NCI-H510A (cell line): ENCODE data around the gene ARHGEF11.
"Not testable (repeated sequence)": the region's sequence is repeated elsewhere in the genome, so short reads cannot be mapped to it uniquely, and the experiment has no call there.

Experiments used
- DNase-seq: peaks from one replicate; lab custom pipeline; 2025; lab: John Stamatoyannopoulos, UW

ARHGEF11 gene

GRCh38 chr1:156929596-156930238 lies 115.8 kb downstream of the ARHGEF11 start:
- DNase-seq: no peak

- no peak for DNase-seq
Measured at GRCh38 chr1:156928043-156928602, 117.4 kb downstream of the ARHGEF11 start.

- DNase-seq: peak; percentile 76
Measured at GRCh38 chr1:156927215-156928042, 118.1 kb downstream of the ARHGEF11 start.

- DNase-seq: not testable (repeated sequence)
Measured at GRCh38 chr1:156926695-156927094, 118.8 kb downstream of the ARHGEF11 start.

- DNase-seq: no peak
Measured at GRCh38 chr1:156926175-156926574, 119.4 kb downstream of the ARHGEF11 start.

- DNase-seq: no peak
Measured at GRCh38 chr1:156925154-156926010, 120.2 kb downstream of the ARHGEF11 start.

- no peak for DNase-seq
Measured at GRCh38 chr1:156924478-156925153, 120.9 kb downstream of the ARHGEF11 start.

GRCh38 chr1:156923670-156924477 lies 121.7 kb downstream of the ARHGEF11 start:
- DNase-seq: no peak

- DNase-seq: no peak
Measured at GRCh38 chr1:156922986-156923669, 122.4 kb downstream of the ARHGEF11 start.

GRCh38 chr1:156921053-156921529 lies 124.5 kb downstream of the ARHGEF11 start:
- DNase-seq: no peak

GRCh38 chr1:156920233-156921052 lies 125.1 kb downstream of the ARHGEF11 start, which contains the start of gene LRRC71:
LRRC71 (plus strand) TSS chr1:156920632; CDS start chr1:156920804, 172 bp downstream.
- peak; percentile 26 for DNase-seq

GRCh38 chr1:156914440-156914856 lies 131.1 kb downstream of the ARHGEF11 start:
- peak; percentile 31 for DNase-seq

GRCh38 chr1:156913809-156914387 lies 131.6 kb downstream of the ARHGEF11 start:
- DNase-seq: no peak

- DNase-seq: no peak
Measured at GRCh38 chr1:156912861-156913808, 132.4 kb downstream of the ARHGEF11 start.

GRCh38 chr1:156912310-156912709 lies 133.2 kb downstream of the ARHGEF11 start:
- no peak for DNase-seq

- DNase-seq: no peak
Measured at GRCh38 chr1:156911577-156912298, 133.8 kb downstream of the ARHGEF11 start.
